Activated CD4-positive, CD25-positive, alpha-beta regulatory T cell treated with anti-CD3 and anti-CD28 coated beads, Interleukin-2, amount 50 U/mL, for 72 hours (primary cell): ENCODE measurements around the gene EPHA2.
"Not testable (repeated sequence)": the region's sequence is repeated elsewhere in the genome, so short reads cannot be mapped to it uniquely, and the experiment has no call there.

Experiments
- DNase-seq: peaks from one replicate; pipeline ENCODE4 v3.0.0; 2021

Gene EPHA2

DNA sequence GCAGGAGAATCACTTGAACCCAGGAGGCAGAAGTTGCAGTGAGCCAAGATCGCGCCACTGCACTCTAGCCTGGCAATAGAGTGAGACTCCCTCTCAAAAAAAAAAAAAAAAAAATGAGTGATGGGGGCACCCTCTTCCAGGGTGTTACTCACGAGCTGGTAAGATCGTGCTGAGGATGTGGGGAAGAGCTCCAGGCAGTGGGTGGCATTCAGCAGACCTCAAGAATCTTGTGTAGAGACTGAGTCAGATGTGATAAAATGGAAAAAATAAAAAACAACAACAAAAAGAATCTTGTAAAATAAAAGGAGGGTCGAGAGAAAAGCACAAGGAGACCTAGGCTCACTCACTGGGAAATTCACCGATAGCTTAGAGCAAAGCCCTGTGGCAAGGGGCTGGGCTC lies 38.5 kb downstream of the EPHA2 start:
- DNase-seq = no peak

DNA sequence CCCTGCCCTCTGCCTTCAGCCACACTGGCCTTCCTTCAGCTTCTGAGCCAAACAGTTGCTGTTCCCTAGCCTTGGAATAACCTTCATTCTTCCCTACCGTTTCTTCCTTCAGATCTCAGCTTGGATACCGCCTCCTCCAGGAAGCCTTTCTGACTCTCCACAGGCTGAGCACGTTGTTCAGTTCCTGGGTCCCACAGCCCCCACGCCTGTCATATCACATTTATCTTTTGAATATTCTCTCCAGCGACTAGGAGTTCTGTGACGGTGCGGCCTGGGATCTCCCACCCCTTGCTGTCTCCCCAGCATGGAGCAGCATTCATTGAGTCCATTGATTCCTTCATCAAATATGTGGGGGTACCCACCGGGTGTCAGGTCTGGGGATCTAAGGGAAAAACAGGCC lies 39.2 kb downstream of the EPHA2 start:
- DNase-seq = no peak

DNA sequence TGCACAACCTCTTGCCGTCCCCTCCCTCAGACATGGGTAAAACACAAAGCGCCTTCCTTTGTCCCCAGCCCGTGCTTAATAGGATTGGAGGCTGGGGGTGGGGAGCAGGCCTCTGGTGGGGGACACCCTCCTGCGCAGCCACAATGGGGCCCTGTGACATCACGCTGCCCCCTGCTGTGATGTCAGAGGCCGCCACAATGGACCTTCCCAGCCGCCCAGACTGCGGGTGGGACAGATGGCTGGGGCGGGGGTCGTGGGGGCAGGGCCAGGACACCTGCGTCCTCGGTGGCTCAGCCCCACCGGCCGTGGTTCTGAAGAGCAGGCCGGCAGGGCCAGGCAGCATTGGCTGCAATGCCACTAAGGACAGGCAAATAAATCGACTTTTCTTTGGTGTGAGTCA lies 39.9 kb downstream of the EPHA2 start:
- no peak for DNase-seq

DNA sequence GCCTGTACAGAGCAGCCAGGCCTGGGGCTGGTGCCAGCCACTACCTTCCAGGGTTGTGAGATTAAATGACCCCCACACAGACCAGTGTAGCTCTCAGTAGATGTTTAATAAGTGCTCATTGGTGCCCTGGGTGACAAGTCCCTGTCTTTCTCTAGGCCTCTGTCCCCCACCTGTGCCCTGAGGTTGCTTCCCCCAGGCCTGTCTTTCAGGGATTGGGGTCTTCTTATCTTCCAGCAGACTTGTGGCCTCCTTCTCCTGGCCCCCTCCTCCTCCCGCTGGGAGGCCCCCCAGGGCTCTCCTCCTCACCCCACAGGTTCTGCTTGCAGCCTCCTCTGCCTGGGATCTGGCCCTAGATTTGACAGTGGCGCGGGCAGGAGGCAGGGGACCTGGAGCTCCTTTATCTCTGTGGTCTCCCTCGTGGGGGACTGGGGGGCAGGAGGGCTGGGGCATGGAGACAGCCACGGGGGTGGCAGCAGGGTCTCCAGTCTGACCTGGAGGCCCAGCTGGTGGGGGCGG lies 40.3 kb downstream of the EPHA2 start:
- DNase-seq = no peak

DNA sequence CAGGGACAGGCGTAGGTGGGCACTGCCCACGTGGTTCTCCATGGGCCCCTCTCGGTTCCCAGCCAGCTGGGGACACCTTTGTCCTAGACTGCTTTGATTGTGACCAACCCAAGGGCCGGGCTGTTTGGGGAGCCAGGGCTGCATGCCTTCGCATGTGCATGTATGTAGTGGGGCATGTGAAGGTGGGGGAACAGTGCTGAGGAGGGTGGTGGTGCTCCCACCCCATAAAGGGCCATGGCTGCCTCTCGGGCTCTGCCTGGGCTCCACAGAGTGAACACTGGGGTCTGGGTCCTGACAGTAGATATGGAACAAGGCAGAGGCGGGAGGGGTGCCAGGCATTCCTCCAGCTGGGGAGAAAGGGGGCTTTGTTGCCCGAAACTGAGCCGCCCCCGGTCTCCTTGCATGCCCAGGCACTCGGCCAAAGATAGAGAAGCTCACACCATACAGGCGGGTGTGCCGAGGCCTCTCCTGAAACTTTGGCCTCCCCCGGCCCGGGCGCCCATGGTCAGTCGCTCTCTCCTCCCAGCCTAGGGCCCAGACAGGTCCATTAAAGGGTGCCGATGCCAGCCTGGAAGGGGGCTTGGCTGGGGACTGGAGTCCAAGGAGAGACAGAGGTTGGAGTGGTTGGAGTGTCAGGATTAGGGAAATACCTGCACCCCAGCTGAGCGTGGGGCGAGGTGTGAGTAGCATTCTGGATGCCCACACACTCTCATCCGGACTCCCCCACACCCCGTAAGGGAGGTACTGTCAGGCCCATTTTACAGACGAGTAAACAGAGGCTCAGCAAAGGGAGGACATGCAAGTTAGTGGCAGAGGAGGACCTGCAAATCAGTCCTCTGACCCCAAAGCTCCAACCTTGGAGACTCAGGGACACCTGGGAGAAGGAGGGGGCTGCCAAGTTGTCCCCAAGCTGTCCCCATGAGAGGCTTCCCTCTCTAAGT lies 41.1 kb downstream of the EPHA2 start:
- DNase-seq = no peak

DNA sequence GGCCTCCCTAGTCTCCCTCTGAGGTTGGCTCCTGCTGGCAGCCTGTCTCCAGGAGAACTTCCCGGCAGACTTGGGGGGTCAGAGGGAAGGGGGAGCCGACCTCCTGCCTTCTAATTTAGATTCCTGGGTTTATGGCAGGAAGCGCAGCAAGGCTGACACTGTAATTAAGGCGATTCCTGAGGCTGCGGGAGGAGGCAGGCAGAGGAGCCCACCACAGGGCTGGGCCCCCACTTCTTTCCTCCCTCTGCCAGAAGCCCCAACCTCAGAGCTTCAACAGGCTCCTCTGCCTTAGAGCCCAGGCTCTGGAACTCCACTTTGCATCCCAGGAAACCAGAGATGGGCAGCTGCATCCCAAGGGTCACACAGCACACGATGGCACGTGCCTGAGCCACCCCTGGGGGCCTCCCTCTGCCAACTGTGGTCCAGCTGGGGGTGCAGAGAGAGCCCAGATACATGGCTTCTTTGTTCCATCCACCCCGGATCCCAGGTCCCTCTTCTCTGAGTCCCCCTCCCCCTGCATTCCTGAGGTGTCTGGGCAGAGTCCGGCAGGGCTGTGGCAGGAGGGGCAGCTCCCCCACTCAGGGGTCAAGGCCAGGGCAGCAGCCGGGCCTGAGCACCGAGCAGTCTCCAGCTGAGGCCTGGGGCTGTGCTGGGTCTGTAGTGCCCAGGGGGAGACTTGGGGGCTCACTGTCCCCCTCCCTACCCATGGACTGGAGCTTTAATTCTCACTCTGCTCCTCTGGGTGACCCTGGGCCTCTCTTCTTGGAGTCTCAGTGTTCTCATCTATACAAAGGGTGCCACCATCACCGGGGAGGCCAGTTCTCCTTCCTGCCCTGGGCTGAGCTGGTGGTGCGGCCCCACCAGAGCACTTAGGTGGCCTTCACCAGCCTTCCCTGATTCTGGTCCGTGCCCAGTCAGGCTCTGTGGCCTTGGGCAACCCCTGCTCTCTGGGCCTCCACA lies 43.0 kb downstream of the EPHA2 start:
- DNase-seq = no peak

DNA sequence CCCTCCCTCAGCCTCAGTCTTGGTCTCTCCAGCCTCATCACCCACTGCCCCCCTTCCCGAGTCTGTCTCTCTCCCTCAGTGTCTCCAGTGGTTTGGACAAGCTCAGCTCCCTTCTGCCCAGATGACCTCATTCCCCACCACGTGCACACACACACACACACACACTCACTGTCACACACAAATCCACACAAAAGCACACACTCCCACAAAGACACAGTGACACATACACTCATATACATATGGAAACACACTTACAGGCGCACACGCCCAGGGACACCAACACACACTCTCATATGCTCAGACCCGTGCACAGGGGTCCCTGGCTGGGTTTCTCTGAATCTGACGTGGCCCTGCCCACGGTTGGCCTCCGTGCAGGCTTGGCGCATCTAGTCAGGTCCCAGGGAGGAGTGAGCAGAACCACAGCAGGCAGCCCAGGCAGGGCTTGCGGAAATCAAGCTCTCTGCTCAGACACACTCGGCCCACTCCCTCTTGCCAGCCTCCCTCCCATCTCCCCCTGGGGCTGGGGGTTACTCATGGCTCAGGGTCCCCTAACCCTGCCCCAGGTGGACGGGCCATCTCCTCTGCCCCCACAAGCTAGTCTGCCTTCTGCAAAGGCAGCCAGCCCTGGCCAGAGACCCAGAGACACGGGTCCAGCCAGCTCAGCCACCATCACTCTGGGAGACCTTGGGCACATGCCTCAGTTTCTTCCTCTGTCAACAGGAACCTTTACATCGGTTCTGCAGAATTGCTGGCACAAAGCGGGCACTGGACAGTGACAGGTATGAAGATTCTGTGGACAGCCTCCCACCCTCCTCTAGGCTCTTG lies 43.9 kb downstream of the EPHA2 start:
- no peak for DNase-seq

DNA sequence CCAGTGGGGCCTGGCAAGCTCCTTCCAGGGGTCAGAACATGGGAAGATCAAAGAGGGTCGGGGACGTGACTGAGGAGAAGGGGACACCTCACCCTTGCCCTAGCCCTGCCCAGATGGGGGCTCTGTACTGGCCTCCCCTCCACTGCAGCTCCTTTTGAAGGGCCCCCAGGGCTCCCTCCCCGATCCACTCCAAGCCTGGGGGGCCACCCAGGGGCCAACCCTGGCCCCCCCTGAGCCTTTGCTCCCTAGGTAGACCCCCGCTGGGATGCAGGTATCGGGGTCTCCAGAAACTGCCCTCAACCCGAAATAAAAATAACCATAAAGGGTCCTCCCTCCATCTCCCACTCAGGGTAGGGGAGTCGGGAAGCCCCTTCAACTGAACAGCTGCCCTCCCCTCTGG lies 45.0 kb downstream of the EPHA2 start:
- no peak for DNase-seq

DNA sequence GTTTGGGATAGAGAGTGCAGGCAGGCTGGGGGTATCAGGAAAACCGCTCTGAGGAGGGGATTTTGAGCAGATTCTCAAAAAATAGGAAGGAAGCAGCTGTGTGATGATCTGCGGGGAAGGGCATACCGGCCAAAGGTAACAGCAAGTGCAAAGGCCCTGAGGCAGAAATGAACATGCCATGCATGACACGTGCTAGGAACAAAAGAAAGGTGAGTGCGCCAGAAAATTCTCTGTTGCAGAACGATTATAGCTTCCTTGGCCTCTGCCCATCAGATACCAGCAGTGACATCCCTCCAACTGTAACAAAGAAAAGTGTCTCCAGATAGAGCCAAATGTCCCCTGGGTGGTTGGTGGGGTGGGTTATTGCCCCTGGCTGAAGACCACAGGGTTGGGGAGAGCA lies 45.4 kb downstream of the EPHA2 start:
- DNase-seq = no peak

DNA sequence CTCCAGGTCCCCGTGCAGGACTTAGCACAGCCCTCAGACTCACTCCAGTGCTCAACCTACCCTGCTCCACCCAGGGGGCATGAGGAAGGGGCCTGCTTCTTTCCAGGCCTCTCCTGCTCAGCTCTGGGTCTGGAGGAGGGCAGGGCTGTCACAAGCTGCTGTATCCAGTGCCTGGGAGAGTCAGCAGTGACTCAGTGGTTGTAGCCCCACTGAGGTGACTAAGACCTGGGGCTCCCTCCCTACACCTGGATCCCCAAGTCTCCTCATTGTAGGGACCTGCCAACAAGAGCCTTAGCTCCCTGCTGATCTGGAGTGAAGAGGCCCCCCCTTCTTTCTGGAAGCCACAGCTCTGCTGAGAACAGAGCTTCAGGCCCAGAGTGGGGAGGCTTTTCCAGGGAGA lies 46.3 kb downstream of the EPHA2 start:
- DNase-seq = no peak

DNA sequence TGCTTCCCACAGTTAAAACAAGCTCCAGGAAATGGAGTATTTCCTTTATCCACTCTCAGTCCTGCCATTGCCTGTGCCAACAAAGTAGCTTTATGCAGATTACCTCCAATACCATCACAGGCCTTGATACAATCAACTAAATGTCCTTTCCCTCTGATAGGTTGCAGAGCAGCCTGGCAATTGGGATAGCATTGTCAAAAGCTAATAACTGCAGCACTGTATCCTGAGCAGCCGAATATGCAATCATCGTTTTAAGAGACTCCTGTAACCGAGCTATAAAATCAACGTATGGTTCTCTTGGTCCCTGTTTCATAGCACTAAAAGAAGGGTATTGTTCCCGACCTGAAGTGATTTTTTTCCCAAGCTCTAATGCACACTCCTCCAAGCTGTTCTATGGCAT lies 48.8 kb downstream of the EPHA2 start:
- not testable (repeated sequence) for DNase-seq

DNA sequence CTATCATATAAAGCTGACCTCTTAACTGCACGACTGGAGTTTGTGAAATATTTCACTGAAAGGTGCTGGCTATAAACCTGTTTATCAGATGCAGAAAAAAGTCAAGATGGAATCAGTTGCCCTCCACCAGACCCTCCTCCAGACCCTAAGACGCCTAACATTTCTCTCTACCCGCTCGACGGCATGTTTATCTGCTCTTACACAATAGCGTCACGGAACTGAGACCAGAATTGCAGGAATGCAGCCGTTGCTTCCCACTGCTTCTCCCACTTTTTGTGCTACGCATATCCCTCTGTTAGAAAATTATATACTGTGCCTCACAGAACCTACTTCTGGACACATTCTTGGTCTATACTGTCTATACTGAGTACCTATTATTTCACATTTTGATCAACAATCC lies 54.2 kb downstream of the EPHA2 start:
- no peak for DNase-seq

DNA sequence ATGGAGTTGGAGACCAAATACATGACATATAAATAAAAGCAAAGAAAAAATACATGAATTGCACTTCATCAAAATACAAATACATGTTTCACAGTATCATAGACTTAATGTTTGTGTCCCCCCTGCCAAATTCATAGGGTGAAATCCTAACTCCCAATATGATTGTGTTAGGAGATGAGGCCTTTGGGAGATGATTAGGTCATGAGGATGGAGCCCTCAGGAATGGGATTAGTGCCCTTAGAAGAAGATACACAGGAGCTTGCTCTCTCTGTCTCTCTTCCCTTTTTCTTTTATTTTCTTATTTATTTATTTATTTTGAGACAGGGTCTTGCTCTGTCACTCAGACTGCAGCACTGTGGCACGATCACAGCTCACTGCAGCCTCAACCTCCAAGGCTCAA lies 56.5 kb downstream of the EPHA2 start:
- no peak for DNase-seq

DNA sequence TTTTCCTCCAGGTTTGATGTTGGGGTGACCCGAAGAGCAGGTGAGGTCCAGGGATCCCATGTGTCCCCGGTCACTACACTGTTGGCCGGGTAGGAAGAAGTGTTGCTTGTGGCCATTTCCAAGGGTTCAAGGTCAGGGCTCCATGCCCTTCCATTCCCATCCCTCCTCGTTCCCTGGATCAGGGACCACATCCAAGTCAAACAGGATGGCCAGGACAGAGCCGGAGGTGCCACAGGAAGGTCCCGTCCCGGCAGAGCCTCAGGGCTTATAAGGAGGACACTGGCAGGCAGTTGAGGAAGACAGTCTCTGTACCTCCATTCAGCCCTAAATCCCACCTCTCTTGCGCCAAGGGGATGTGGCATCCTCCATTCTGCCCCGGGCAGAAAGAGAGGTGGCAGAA lies 60.4 kb downstream of the EPHA2 start:
- DNase-seq = no peak

DNA sequence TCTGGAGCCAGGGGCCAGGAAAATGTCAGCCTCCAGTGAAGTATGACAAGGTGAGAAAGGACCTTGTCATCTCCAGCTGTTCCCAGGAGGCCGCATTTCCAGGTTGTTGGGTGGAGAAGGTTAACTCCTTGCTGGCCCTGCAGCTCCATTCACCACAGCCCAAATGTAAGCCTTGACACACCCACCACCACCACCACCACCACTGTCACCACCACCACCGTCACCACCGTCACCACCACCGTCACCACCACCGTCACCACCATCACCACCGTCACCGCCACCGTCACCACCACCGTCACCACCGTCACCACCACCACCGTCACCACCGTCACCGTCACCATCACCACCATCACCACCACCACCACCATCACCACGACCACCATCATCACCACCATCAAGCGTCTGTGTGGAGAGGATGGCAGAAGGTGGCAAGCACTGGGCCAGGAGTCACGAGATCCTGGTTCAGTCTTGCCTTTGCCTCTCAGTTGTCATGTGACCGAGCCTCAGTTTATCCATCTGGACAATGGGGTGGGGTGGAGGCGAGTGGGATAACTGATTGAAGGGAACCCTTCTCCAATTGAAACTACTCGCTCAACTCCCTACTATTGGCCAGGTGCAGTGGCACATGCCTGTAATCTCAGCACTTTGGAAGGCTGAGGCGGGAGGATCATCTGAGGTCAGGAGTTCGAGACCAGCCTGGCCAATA lies 61.3 kb downstream of the EPHA2 start:
- DNase-seq = no peak

DNA sequence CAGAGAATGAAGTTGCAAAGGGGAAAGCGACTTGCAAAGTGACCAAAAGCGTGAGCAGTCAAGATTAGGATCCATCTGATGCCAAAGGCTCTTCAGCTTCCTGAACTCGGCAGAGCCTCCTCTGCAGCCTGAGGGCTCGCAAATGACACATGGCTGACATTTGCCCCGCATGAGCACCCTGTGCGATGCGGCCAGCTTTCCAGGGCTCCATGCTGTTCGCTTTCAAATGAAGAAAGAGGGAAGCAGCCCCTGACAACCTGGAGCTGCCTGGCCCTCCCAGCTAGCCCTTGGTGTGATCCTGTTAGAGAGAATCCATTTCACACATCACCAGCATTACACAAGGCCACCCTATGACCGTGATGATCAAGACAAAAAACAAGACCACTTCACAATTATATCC lies 62.3 kb downstream of the EPHA2 start:
- no peak for DNase-seq

DNA sequence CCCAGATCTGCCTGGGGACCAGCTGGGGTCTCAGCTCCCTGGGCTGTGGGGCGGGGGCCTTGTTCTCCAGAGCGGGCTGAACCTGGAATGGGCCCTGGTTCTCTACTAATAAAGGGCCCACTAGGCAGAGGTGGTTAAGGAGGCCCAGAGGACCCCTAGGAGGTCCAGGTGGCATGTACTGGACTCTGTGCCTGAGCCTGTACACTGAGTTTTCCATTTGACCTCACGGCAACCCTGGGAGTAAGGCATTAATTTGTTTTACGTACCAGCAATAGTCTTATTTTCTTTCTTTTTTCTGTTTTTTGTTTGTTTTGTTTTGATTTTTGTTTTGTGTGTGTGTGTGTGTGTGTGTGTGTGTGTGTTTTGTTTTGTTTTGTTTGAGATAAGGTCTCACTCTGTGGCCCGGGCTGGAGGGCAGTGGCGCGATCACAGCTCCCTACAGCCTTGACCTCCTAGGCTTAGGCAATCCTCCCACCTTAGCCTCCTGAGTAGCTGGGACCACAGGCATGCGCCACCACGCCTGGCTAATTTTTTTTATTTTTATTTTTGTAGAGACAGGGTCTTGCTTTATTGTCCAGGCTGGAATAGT lies 62.9 kb downstream of the EPHA2 start:
- no peak for DNase-seq

DNA sequence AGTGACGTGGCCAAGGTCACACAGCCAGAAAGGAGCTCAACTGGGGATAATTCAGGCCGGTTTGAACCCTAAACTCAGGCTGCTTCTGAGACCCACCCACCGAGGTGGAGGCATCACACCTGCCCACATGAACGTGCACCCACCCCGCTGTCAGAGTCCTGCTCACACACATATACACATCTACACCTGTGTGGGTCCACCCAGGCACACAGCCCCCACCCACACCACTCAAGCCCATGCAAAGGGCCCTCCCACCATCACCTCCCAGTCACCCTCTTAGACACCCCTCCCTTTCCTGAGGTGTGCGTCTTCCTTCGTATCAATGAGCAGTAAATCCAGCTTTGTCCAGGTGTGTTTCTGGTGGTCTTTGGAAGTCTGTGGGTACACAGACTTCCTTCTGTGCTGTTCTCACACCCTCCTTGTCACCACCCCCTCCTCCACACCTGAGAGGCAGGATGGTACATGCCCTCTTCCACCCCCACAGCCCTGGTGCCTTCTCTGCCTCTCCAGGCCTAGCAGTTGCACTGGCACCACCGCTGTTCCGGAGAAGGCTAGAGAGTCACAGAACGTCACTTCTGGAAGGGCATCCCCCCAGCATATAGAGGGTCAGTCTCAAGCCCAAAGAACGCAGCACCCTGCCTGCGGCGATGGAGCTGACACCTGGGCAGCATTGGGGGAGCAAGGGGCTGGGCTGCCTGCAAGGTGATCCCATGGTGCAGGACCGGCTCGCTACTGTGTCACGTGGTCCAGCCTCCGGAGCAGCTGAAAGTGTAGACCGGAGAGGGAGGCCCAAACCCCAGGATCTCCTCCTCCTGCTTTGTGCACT lies 63.6 kb downstream of the EPHA2 start:
- DNase-seq = no peak

DNA sequence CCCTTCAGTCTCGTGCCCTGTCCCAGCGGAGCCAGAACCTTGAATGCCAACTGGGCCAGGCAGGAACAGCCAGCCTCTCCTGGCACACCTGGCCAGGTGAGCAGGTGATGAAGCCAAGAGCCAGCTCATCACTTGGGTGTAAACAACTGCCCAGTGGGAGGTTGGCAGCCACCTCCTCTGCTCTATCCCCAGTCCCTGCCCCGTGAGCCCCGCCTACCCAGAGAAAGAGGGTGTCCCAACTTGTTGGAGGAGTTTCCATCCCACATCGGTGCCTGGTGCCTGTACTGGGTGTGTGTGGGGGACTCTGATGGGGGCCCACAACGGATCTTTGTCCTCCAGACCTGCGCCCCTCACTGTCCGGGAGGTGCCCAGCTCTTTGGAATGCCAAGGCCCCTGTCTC lies 64.6 kb downstream of the EPHA2 start:
- no peak for DNase-seq

DNA sequence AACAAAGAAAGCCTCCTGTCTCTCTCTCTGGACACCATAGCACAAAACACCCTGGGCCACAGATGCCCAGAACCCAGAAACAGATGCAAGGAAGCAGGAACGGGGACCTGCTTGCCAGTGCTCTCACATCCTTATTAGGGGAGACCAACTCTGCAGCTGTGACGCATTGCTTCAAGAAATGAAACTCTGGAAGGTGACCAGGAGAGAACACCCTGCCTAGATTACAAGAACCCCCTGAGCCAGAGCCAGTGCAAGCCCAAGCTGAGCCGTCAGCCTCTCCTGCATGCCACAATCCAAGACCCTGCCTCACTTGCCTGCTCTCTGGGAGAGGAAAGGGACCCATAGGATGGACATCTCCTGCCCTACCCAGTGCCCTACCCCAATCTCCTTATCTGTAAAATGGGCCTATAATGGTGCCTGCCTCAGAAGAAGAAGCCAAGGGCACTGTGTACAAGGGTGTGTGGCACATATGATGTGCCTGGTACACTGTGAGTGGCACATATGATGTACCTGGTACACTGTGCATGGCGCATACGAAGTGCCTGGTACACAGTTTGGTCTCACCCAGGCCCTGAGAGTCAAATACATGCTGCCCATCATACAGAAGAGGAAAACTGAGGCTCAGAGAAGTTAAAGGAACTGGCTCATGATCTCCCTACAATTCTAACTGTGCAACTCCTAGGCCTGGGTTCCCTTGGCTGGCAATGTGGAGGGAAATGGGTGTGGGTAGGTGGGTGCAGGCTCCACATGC lies 65.6 kb downstream of the EPHA2 start:
- DNase-seq = no peak
